Activated B cell treated with CpG ODN at 0.5 μM for 24 hours (primary cell): Measurements from ENCODE around the gene OTUD7B. TPM values are rescaled to one million over a fixed set of nuclear protein-coding genes. Genes with fewer than 3 reads are reported as not detected.
"Not testable (repeated sequence)": the region's sequence is repeated elsewhere in the genome, so short reads cannot be mapped to it uniquely, and the experiment has no call there.

ENCODE experiments used
- ATAC-seq: fragments of 200-7000 bp; cut with Tn5 transposase; one replicate; pipeline ENCODE4 v1.10.0; 2021; ENCODE audit warnings: low read depth, mild to moderate bottlenecking, moderate library complexity
- CTCF ChIA-PET: fragments of 350-600 bp; sonication (Branson Sonifier 250); formaldehyde crosslinking; loops from one replicate; lab custom pipeline; 2021; ENCODE audit warnings: antibody characterized with exemption; lab: Charles Lee
- POLR2A ChIA-PET: fragments of 350-600 bp; sonication (Branson Sonifier 250); formaldehyde crosslinking; loops from one replicate; lab custom pipeline; 2021; ENCODE audit warnings: antibody characterized with exemption; lab: Charles Lee
- DNase-seq: peaks from one replicate; pipeline ENCODE4 v3.0.0; 2022
- H3K27ac Mint-ChIP-seq: one replicate; pipeline ENCODE4 v1.8.0; 2020; ENCODE audit warnings: mixed read lengths
- H3K27me3 Mint-ChIP-seq: one replicate; pipeline ENCODE4 v1.8.0; 2021; ENCODE audit warnings: mixed read lengths
- H3K36me3 Mint-ChIP-seq: one replicate; pipeline ENCODE4 v1.8.0; 2021; ENCODE audit warnings: low read depth, mixed read lengths
- H3K4me1 Mint-ChIP-seq: one replicate; pipeline ENCODE4 v1.8.0; 2021; ENCODE audit warnings: mixed read lengths
- H3K4me3 Mint-ChIP-seq: one replicate; pipeline ENCODE4 v1.8.0; 2020; ENCODE audit warnings: mild to moderate bottlenecking, mixed read lengths
- H3K9me3 Mint-ChIP-seq: one replicate; pipeline ENCODE4 v1.8.0; 2020; ENCODE audit warnings: mixed read lengths
- intact Hi-C: fragments of 100-400 bp; cut with micrococcal nuclease; formaldehyde crosslinking; loops from one replicate; pipeline ENCODE4 v1.15.1; 2024
- total RNA-seq: library from RNA; stranded (reverse); gene quantifications from 2 replicates; pipeline ENCODE4 v1.2.3, GENCODE V29; 2022
- TF ChIP-seq, protein P1 (sequence below): fragments of 200-600 bp; IDR thresholded peaks from one replicate; pipeline ENCODE4 v1.8.0; 2022; ENCODE audit warnings: antibody characterized with exemption, mild to moderate bottlenecking

The OTUD7B gene
- 4.3 and 4.8 TPM in 2 replicates for total RNA-seq

GRCh38 chr1:150010393-150011115 lies at the start of gene OTUD7B:
Gene OTUD7B (minus strand): TSS chr1:150010726. CDS start chr1:149977510, 33,216 bp downstream.
- peak; percentile 89 for ATAC-seq
- intact Hi-C loops, result loop anchor here (1.0 to 5.0 kb wide), 2 partner anchors 13 to 48 kb away; no protein-coding TSS in a partner anchor

GRCh38 chr1:150060260-150060659 lies 49.7 kb upstream of the OTUD7B start:
- ChIA-PET CTCF (no interaction called here), POLR2A (no interaction called here)
- Mint-ChIP-seq H3K36me3 (no peaks in the 10 kb centered on the region), H3K9me3 (peaks cover 2% of the 10 kb centered on the region), H3K27me3 (no peaks in the 10 kb centered on the region), H3K27ac (no peak overlapping the region), H3K4me3 (no peak overlapping the region), H3K4me1 (no peaks in the 10 kb centered on the region)
- DNase-seq (no peak), ATAC-seq (no peak)
- intact Hi-C loops, result no loop called here
- TF ChIP-seq, protein P1, sequence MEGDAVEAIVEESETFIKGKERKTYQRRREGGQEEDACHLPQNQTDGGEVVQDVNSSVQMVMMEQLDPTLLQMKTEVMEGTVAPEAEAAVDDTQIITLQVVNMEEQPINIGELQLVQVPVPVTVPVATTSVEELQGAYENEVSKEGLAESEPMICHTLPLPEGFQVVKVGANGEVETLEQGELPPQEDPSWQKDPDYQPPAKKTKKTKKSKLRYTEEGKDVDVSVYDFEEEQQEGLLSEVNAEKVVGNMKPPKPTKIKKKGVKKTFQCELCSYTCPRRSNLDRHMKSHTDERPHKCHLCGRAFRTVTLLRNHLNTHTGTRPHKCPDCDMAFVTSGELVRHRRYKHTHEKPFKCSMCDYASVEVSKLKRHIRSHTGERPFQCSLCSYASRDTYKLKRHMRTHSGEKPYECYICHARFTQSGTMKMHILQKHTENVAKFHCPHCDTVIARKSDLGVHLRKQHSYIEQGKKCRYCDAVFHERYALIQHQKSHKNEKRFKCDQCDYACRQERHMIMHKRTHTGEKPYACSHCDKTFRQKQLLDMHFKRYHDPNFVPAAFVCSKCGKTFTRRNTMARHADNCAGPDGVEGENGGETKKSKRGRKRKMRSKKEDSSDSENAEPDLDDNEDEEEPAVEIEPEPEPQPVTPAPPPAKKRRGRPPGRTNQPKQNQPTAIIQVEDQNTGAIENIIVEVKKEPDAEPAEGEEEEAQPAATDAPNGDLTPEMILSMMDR, result no peak

More at GRCh38 chr1:150010393-150011115, at the start of gene OTUD7B:
- Mint-ChIP-seq H3K4me1 (peaks cover 15% of the 10 kb centered on the region), H3K27ac (peak within 1 kb of the TSS; percentile 68), H3K9me3 (no peaks in the 10 kb centered on the region), H3K36me3 (peaks cover 3% of the 10 kb centered on the region), H3K4me3 (peak within 1 kb of the TSS; percentile 93), H3K27me3 (peaks cover 47% of the 10 kb centered on the region)
- peak; percentile 67 for DNase-seq
- TF ChIP-seq, protein P1, result no peak
- POLR2A ChIA-PET, result interaction anchor here (0.6 to 3.4 kb wide), 6 partner anchors 13 to 353 kb away, joined by 3 to 20 read pairs (median 8); partner anchors contain the start of gene RPRD2
- CTCF ChIA-PET, result interaction anchor here (0.8 to 1.4 kb wide), 2 partner anchors 40 to 48 kb away, joined by 3 read pairs; no protein-coding TSS in a partner anchor

DNA sequence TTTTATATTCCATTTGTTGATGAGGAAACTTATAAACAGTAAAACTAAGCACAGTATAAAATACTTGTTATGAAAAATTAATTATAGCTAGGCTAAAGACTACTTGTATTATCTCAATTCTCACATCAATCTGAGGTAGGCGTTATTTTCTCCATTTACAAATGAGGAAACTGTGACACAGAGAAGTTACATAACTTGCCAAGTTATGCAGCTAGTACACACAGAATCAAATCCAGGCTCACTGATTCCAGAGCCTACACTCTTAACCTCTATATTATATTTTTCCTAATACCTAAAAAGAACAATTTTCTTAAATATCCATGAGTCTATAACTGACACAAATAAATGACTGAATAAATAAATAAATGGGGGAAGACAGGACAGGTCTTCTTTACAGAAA lies 45.9 kb upstream of the OTUD7B start:
- H3K4me1 Mint-ChIP-seq, result peaks cover 13% of the 10 kb centered on the region
- no peaks in the 10 kb centered on the region for H3K27me3 Mint-ChIP-seq
- ATAC-seq (no peak), DNase-seq (no peak)
- H3K9me3 Mint-ChIP-seq, result peaks cover 2% of the 10 kb centered on the region
- intact Hi-C loops, result no loop called here
- ChIA-PET POLR2A (no interaction called here), CTCF (no interaction called here)
- H3K4me3 Mint-ChIP-seq, result no peak overlapping the region
- TF ChIP-seq, protein P1, result no peak
- no peak overlapping the region for H3K27ac Mint-ChIP-seq
- H3K36me3 Mint-ChIP-seq, result no peaks in the 10 kb centered on the region

DNA sequence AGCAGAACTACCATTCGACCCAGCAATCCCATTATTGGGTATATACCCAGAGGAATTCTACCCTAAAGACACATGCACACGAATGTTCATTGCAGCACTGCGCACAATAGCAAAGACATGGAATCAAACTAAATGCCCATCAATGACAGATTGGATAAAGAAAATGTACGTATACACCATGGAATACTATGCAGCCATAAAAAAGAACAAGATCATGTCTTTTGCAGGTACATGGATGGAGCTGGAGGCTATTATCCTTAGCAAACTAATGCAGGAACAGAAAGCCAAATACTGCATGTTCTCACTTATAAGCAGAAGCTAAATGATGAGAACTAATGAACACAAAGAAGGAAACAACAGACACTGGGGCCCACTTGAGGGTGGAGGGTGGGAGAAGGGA lies 45.0 kb upstream of the OTUD7B start:
- POLR2A ChIA-PET, result not testable (repeated sequence)
- CTCF ChIA-PET, result interaction anchor here (2.7 kb wide), 1 partner anchor 93 kb away, joined by 11 read pairs; no protein-coding TSS in a partner anchor

GRCh38 chr1:150053926-150054325 lies 43.4 kb upstream of the OTUD7B start:
- POLR2A ChIA-PET, result no interaction called here

More for the DNA sequence above, 45.0 kb upstream of the OTUD7B start:
- H3K27ac Mint-ChIP-seq, intact Hi-C loops, ATAC-seq, H3K9me3 Mint-ChIP-seq, H3K4me3 Mint-ChIP-seq, DNase-seq, H3K36me3 Mint-ChIP-seq, H3K27me3 Mint-ChIP-seq: not testable (repeated sequence)
- peaks cover 16% of the 10 kb centered on the region for H3K4me1 Mint-ChIP-seq

GRCh38 chr1:150051905-150052412 lies 41.4 kb upstream of the OTUD7B start:
- H3K4me3 Mint-ChIP-seq, DNase-seq, ATAC-seq, intact Hi-C loops, H3K27ac Mint-ChIP-seq, H3K27me3 Mint-ChIP-seq, H3K36me3 Mint-ChIP-seq, H3K9me3 Mint-ChIP-seq: not testable (repeated sequence)
- ChIA-PET POLR2A (interaction anchor here (1.7 kb wide), 1 partner anchor 165 kb away, joined by 30 read pairs; a partner anchor contains a TSS), CTCF (interaction anchor here (0.8 to 2.7 kb wide), 5 partner anchors 16 to 164 kb away, joined by 4 to 33 read pairs (median 4); partner anchors contain the start of gene VPS45)
- peaks cover 16% of the 10 kb centered on the region for H3K4me1 Mint-ChIP-seq

More at GRCh38 chr1:150053926-150054325, 43.4 kb upstream of the OTUD7B start:
- CTCF ChIA-PET, result interaction anchor here (0.9 to 2.7 kb wide), 4 partner anchors 11 to 111 kb away, joined by 3 to 11 read pairs (median 4); partner anchors contain the start of gene VPS45
- intact Hi-C loops, result no loop called here
- TF ChIP-seq, protein P1, result no peak
- Mint-ChIP-seq H3K27me3 (no peaks in the 10 kb centered on the region), H3K4me1 (peaks cover 16% of the 10 kb centered on the region), H3K36me3 (no peaks in the 10 kb centered on the region), H3K9me3 (peaks cover 2% of the 10 kb centered on the region), H3K27ac (no peak overlapping the region), H3K4me3 (no peak overlapping the region)
- ATAC-seq (no peak), DNase-seq (no peak)
